H1 (cell line): ENCODE results near the gene CAMTA1. TPM values are rescaled to one million over a fixed set of nuclear protein-coding genes. Genes with fewer than 3 reads are reported as not detected.

Source experiments
- NANOG ChIP-seq: IDR thresholded peaks from 2 replicates; pipeline ENCODE4 v1.6.1; 2011; ENCODE audit warnings: low read length, low read depth, mild to moderate bottlenecking, inconsistent platforms; ENCODE audit not compliant: insufficient read depth, poor library complexity, severe bottlenecking
- polyA plus RNA-seq, 7 experiments: library from polyadenylated mRNA; depleted of rRNA in 3 of 7; stranded (reverse) in 5 of 7; unstranded in 2 of 7; fragments of >200 nt in 5 of 7; fragments of 200-250 nt in 2 of 7; gene quantifications; 1 replicate in 5 of 7; 2 replicates in 1 of 7; 4 replicates in 1 of 7; pipeline versions ENCODE4 v1.2.1 to v1.2.3, GENCODE V29; 2011 to 2013; ENCODE audit warnings: missing spikeins in 2 of 7, mixed read lengths in 2 of 7
- total RNA-seq: library from RNA; stranded (reverse); fragmentation: NEBNext Ultra II Directional; extraction: Animal tissue kit (Norgen Biotek cat#: 25700); gene quantifications from 2 replicates; pipeline ENCODE4 v1.2.1, GENCODE V29; 2021

CAMTA1 gene
- total and polyA plus RNA-seq, 2 of the 8 experiments (the other 6 are each of a cell fraction or from before 2014, with no cell fraction given) = 65.0 to 119 TPM

DNA sequence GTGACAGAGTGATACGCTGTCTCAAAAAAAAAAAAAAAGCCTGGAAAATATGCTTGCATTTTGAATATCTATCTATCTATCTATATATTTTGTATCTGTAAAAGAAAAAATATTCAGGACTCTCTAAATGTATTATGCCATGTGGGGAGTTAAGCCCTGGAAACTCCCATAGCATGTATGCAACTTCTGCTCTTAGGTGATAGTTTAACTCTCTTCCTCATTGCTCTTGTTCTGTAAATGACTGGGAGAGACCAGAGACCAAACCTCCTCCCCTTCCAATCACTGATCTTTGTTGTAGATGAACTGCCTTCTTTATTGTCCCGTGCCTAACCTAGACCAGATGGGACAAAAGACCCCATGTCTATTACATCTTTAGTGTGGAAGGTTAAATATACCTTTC lies 37.6 kb upstream of the CAMTA1 start (continued):
- no peak for TF ChIP-seq NANOG
